GM18907 (cell line): ENCODE results near the gene MAPK6.
"Not testable (repeated sequence)": the region's sequence is repeated elsewhere in the genome, so short reads cannot be mapped to it uniquely, and the experiment has no call there.

Experiments
- ATAC-seq: cut with Tn5 transposase; IDR thresholded peaks from one replicate; pipeline ENCODE4 v1.9.1; 2021; ENCODE audit warnings: mild to moderate bottlenecking, moderate library complexity; ENCODE audit not compliant: unreplicated experiment

MAPK6 gene

GRCh38 chr15:52018693-52019393 is at the start of gene MAPK6:
Gene MAPK6 (plus strand): TSS chr15:52019219. CDS start chr15:52046461, 27,242 bp downstream.
- peak; percentile 72 for ATAC-seq

- ATAC-seq = no peak
Measured at GRCh38 chr15:51969728-51970127, 49.3 kb upstream of the MAPK6 start.

GRCh38 chr15:51970132-51970817 is 48.7 kb upstream of the MAPK6 start:
- no peak for ATAC-seq

GRCh38 chr15:51971032-51971374 is 48.0 kb upstream of the MAPK6 start:
- ATAC-seq = peak; percentile 22

GRCh38 chr15:51971375-51972133 is 47.5 kb upstream of the MAPK6 start, which contains the start of gene LEO1:
Gene LEO1 (minus strand): TSS chr15:51971778. CDS start chr15:51971745, 33 bp downstream.
- ATAC-seq = peak; percentile 88

GRCh38 chr15:51973220-51973619 is 45.8 kb upstream of the MAPK6 start:
- no peak for ATAC-seq

- no peak for ATAC-seq
Measured at GRCh38 chr15:51973775-51974174, 45.2 kb upstream of the MAPK6 start.

GRCh38 chr15:51982013-51982769 is 36.8 kb upstream of the MAPK6 start:
- ATAC-seq = peak; percentile 94

- ATAC-seq = no peak
Measured at GRCh38 chr15:51982770-51983103, 36.3 kb upstream of the MAPK6 start.

GRCh38 chr15:51991141-51991540 is 27.9 kb upstream of the MAPK6 start:
- ATAC-seq = no peak

- ATAC-seq = no peak
Measured at GRCh38 chr15:51992953-51993352, 26.1 kb upstream of the MAPK6 start.

GRCh38 chr15:52002351-52002750 is 16.7 kb upstream of the MAPK6 start:
- no peak for ATAC-seq

GRCh38 chr15:52003089-52003488 is 15.9 kb upstream of the MAPK6 start:
- not testable (repeated sequence) for ATAC-seq

- ATAC-seq = no peak
Measured at GRCh38 chr15:52003710-52004109, 15.3 kb upstream of the MAPK6 start.

GRCh38 chr15:52004806-52005205 is 14.2 kb upstream of the MAPK6 start:
- ATAC-seq = no peak

- ATAC-seq = peak; percentile 78
Measured at GRCh38 chr15:52005748-52006701, 13.0 kb upstream of the MAPK6 start.

- ATAC-seq = peak; percentile 52
Measured at GRCh38 chr15:52006702-52007340, 12.2 kb upstream of the MAPK6 start.

GRCh38 chr15:52008359-52008697 is 10.7 kb upstream of the MAPK6 start:
- no peak for ATAC-seq

GRCh38 chr15:52008698-52009434 is 10.2 kb upstream of the MAPK6 start:
- ATAC-seq = no peak
